Measurements from ENCODE around the gene POU2F1.

Gene POU2F1

DNA sequence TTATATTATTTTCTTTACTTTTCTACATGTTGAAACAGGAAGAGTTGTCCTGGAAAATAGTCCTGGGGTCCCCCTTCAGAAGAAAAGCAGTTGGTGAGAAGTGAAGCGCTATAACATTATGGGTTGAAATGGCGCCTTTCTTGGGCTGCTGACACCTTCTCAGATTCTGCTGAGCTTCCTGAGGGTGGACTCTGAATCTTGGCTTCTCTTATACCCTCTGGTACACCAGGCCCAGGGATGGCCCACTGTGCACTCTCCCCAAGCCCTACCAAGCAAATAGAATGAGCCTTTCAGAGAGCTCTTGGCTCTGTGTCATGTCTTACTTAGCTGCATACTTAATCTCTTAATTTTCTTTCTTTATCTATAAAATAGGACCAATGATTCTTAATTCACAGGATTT lies 255.4 kb downstream of the POU2F1 start:
- DNase-seq, result no peak

Measured in NCI-H1436 (cell line).